ENCODE measurements around the gene FLNC.

GRCh38 chr7:128826512-128826911 lies 3.7 kb upstream of the FLNC start:
- TF ChIP-seq POLR2A (IDR thresholded peaks at IDR 0.05; ENCODE audit: low read depth, low read length) (no peak), POLR2AphosphoS5 (IDR thresholded peaks at IDR 0.05; ENCODE audit: low read depth, low read length) (no peak)
